OCI-LY1 (cell line): ENCODE measurements around the gene OSTF1.
A peak's percentile ranks its signal among the peaks of the same experiment; 100 is the strongest.

Experiments
- H2AFZ ChIP-seq: fragments of 200-600 bp; sonication (generic), shearing (Covaris generic); 2 replicates; pipeline ENCODE4 v1.6.0; 2014; ENCODE audit warnings: antibody characterized with exemption, mild to moderate bottlenecking, low read length
- H3F3A ChIP-seq: fragments of 200-600 bp; sonication (generic), shearing (Covaris generic); 2 replicates; pipeline ENCODE4 v1.6.0; 2014; ENCODE audit warnings: mild to moderate bottlenecking, antibody characterized with exemption, low read length, moderate library complexity; ENCODE audit not compliant: insufficient read depth
- H3K27ac ChIP-seq: fragments of 200-600 bp; sonication (generic); 2 replicates; pipeline ENCODE4 v1.5.1; 2014; ENCODE audit warnings: low read length, mixed run types, mild to moderate bottlenecking, low read depth; ENCODE audit not compliant: poor library complexity, severe bottlenecking
- H3K27me3 ChIP-seq: fragments of 200-600 bp; sonication (generic); 2 replicates; pipeline ENCODE4 v1.6.0; 2014; ENCODE audit warnings: antibody characterized with exemption, mild to moderate bottlenecking, low read length, moderate library complexity; ENCODE audit not compliant: insufficient read depth
- H3K36me3 ChIP-seq: fragments of 200-600 bp; sonication (generic); 2 replicates; pipeline ENCODE4 v1.6.1; 2014; ENCODE audit warnings: mild to moderate bottlenecking, antibody characterized with exemption, low read length, moderate library complexity, mixed read lengths; ENCODE audit not compliant: insufficient read depth
- H3K4me1 ChIP-seq: fragments of 200-600 bp; sonication (generic); 2 replicates; pipeline ENCODE4 v1.5.1; 2014; ENCODE audit warnings: mild to moderate bottlenecking, low read length, moderate library complexity; ENCODE audit not compliant: insufficient read depth, severe bottlenecking
- H3K4me2 ChIP-seq: fragments of 200-600 bp; sonication (generic), shearing (Covaris generic); 2 replicates; pipeline ENCODE4 v1.6.1; 2014; ENCODE audit warnings: low read length
- H3K4me3 ChIP-seq: fragments of 200-600 bp; sonication (generic); 2 replicates; pipeline ENCODE4 v1.5.1; 2014; ENCODE audit warnings: low read length, low read depth, mild to moderate bottlenecking, mixed read lengths; ENCODE audit not compliant: poor library complexity, severe bottlenecking
- H3K79me2 ChIP-seq: fragments of 200-600 bp; shearing (Covaris generic); 2 replicates; pipeline ENCODE4 v1.6.1; 2016; ENCODE audit warnings: mixed run types, low read length, mixed read lengths; ENCODE audit not compliant: insufficient read depth
- H3K9ac ChIP-seq: fragments of 200-600 bp; sonication (generic), shearing (Covaris generic); 2 replicates; pipeline ENCODE4 v1.6.1; 2014; ENCODE audit warnings: mild to moderate bottlenecking, low read length, mixed read lengths
- H3K9me2 ChIP-seq: fragments of 200-600 bp; sonication (generic), shearing (Covaris generic); 2 replicates; pipeline ENCODE4 v1.6.1; 2014; ENCODE audit warnings: low read depth, mild to moderate bottlenecking, low read length, mixed read lengths
- H3K9me3 ChIP-seq: fragments of 200-600 bp; shearing (Covaris generic); 2 replicates; pipeline ENCODE4 v1.6.1; 2014; ENCODE audit warnings: low read length, mixed read lengths
- H4K20me1 ChIP-seq: fragments of 200-600 bp; sonication (generic), shearing (Covaris generic); 2 replicates; pipeline ENCODE4 v1.6.0; 2016; ENCODE audit warnings: mild to moderate bottlenecking, low read length; ENCODE audit not compliant: insufficient read depth
- EZH2 ChIP-seq: fragments of 200-600 bp; sonication (generic), shearing (Covaris generic); IDR thresholded peaks from 2 replicates; pipeline ENCODE4 v1.8.0; 2017; ENCODE audit warnings: borderline replicate concordance, mixed run types, mild to moderate bottlenecking, antibody characterized with exemption, low read length, moderate library complexity, mixed read lengths
- TF ChIP-seq, protein P1 (sequence below): fragments of 200-600 bp; sonication (generic), shearing (Covaris generic); IDR thresholded peaks from 2 replicates; pipeline ENCODE4 v1.5.1; 2017; ENCODE audit warnings: mild to moderate bottlenecking, antibody characterized with exemption, low read length, moderate library complexity, mixed read lengths

Gene OSTF1

DNA sequence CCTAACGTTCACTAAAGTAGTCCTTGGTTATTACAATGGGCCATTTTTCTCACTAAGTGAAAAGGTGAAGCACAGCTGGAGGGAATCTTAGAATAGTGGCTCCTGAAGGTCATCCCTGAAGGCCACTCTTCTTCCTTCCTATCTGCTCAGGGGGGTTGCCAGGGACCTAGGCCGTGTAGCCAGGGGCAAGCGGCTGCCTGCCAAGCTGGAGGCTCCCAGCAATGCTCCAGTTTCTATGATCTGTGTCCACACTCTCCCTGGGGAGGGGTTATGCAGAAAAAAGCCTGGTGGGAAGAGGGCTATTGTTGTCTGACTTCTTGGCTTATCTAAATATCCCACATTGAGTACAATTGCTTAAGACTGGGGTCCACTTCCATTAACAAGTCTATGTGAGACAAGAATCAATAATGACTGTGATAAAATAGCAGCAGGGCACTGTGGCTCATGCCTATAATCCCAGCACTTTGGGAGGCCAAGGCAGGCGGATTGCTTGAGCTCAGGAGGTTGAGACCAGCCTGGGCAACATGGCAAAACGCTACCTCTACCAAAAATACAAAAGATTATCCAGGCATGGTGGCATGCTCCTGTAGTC, 4.1 kb upstream of the OSTF1 start:
- H3K9me3 ChIP-seq: no peaks in the 10 kb centered on the region
- peaks cover 40% of the 10 kb centered on the region for H3K4me1 ChIP-seq
- H3K36me3 ChIP-seq: peaks cover 20% of the 10 kb centered on the region; the same call in 1 of the 2 replicates
- H3K9ac ChIP-seq: no peak overlapping the region; the same call in 1 of the 2 replicates
- no peak overlapping the region for H2AFZ ChIP-seq
- no peaks in the 10 kb centered on the region for H4K20me1 ChIP-seq
- H3K4me3 ChIP-seq: no peak overlapping the region
- peaks cover 15% of the 10 kb centered on the region for H3K79me2 ChIP-seq
- H3F3A ChIP-seq: 0 out of 2 replicates have a peak, but pooled peaks cover 5% of the 10 kb centered on the region
- no peak overlapping the region; the same call in 1 of the 2 replicates for H3K4me2 ChIP-seq
- peak overlapping the region; percentile 94 for H3K27ac ChIP-seq
- no peaks in the 10 kb centered on the region for H3K9me2 ChIP-seq
- TF ChIP-seq EZH2: no peak
- TF ChIP-seq, protein P1, sequence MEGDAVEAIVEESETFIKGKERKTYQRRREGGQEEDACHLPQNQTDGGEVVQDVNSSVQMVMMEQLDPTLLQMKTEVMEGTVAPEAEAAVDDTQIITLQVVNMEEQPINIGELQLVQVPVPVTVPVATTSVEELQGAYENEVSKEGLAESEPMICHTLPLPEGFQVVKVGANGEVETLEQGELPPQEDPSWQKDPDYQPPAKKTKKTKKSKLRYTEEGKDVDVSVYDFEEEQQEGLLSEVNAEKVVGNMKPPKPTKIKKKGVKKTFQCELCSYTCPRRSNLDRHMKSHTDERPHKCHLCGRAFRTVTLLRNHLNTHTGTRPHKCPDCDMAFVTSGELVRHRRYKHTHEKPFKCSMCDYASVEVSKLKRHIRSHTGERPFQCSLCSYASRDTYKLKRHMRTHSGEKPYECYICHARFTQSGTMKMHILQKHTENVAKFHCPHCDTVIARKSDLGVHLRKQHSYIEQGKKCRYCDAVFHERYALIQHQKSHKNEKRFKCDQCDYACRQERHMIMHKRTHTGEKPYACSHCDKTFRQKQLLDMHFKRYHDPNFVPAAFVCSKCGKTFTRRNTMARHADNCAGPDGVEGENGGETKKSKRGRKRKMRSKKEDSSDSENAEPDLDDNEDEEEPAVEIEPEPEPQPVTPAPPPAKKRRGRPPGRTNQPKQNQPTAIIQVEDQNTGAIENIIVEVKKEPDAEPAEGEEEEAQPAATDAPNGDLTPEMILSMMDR: no peak
- no peaks in the 10 kb centered on the region for H3K27me3 ChIP-seq

DNA sequence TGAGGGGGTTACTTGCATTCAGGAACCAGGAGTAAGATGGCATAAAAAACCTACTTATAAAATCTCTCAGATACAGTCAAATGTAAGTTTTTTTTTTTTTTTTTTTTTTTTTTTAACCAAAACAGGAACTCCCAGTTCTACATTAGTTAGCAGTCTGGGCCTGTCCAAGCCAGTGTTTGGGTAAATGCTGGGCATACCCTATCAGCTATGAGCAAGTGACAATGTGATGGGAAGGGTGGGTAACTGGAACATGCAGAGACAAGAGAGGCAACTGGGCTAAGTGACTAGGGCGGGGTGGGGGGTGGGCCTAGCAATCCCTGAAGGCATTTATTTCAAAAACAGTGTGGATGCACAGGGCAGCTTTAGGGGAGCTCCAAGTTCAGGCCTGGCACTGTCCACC, 2.7 kb upstream of the OSTF1 start:
- peak overlapping the region; percentile 85 for H3K4me2 ChIP-seq
- H3K36me3 ChIP-seq: peaks cover 16% of the 10 kb centered on the region; the same call in 1 of the 2 replicates
- no peak for TF ChIP-seq EZH2
- TF ChIP-seq, protein P1: no peak
- peaks cover 30% of the 10 kb centered on the region for H3K79me2 ChIP-seq
- H3K4me1 ChIP-seq: peaks cover 53% of the 10 kb centered on the region
- no peaks in the 10 kb centered on the region for H3K9me2 ChIP-seq
- peak overlapping the region; percentile 94 for H3K27ac ChIP-seq
- peak overlapping the region; percentile 98 for H3K4me3 ChIP-seq
- no peaks in the 10 kb centered on the region for H3K9me3 ChIP-seq
- H2AFZ ChIP-seq: no peak overlapping the region
- 0 out of 2 replicates have a peak, but pooled peaks cover 5% of the 10 kb centered on the region for H3F3A ChIP-seq
- peak overlapping the region; percentile 95; the same call in 1 of the 2 replicates for H3K9ac ChIP-seq
- no peaks in the 10 kb centered on the region for H4K20me1 ChIP-seq
- no peaks in the 10 kb centered on the region for H3K27me3 ChIP-seq

DNA sequence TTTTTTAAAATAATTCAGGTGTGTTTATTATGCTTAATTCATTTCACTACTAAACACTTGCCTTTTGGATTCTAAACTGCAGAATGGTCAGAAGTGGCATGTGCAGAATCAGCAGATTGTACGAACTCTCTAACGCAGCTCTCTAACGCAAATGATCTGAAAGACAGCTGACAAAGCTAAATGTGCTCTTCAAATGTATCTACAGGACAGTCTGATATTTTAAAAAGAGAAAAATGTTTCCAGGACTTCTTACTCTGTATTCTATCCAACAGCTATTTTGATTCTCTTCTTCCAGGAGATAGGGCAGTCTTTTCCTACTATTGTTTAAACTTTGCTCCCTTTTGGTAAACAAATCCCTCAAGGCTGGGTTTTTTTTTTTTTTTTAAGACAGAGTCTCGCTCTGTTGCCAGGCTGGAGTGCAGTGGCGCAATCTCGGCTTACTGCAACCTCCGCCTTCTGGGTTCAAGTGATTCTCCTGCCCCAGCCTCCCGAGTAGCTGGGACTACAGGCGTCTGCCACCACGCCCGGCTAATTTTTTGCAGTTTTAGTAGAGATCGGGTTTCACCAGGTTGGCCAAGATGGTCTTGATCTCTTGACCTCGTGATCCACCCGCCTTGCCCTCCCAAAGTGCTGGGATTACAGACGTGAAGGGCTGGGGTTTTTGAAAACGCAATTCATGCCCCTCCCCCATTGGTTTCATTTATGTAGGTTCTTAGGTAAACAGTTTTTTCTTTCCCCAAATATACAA, 1.6 kb upstream of the OSTF1 start:
- H3F3A ChIP-seq: 0 out of 2 replicates have a peak, but pooled peaks cover 5% of the 10 kb centered on the region
- no peaks in the 10 kb centered on the region for H3K9me3 ChIP-seq
- H3K79me2 ChIP-seq: peaks cover 41% of the 10 kb centered on the region
- H3K4me2 ChIP-seq: peak overlapping the region; percentile 85
- H3K27me3 ChIP-seq: no peaks in the 10 kb centered on the region
- no peak for TF ChIP-seq EZH2
- TF ChIP-seq, protein P1: no peak
- H3K9ac ChIP-seq: peak overlapping the region; percentile 95
- no peaks in the 10 kb centered on the region for H3K9me2 ChIP-seq
- H3K27ac ChIP-seq: peak overlapping the region; percentile 94
- peaks cover 9% of the 10 kb centered on the region; the same call in 1 of the 2 replicates for H3K36me3 ChIP-seq
- H2AFZ ChIP-seq: no peak overlapping the region
- no peaks in the 10 kb centered on the region for H4K20me1 ChIP-seq
- peaks cover 63% of the 10 kb centered on the region for H3K4me1 ChIP-seq
- H3K4me3 ChIP-seq: peak overlapping the region; percentile 98
